IMR-90 (cell line): ENCODE data around the gene ADAMTS17. TPM values are rescaled to one million over a fixed set of nuclear protein-coding genes. Genes with fewer than 3 reads are reported as not detected.

ENCODE experiments used
- ATAC-seq: fragments of 200-7000 bp; cut with Tn5 transposase; 2 replicates; pipeline ENCODE4 v1.9.1; 2020; ENCODE audit warnings: low read depth, mild to moderate bottlenecking, moderate library complexity
- BruUV-seq: library from RNA; stranded (reverse); fragments of 400-500 nt; replicated peaks from 2 replicates; lab custom pipeline; 2021; lab: Mats Ljungman, UMichigan
- CTCF ChIA-PET: fragments of 300-600 bp; formaldehyde crosslinking; extraction: SDS; loops from one replicate; lab custom pipeline; 2021; ENCODE audit warnings: antibody characterized with exemption; lab: Yijun Ruan, JAX
- POLR2A ChIA-PET: fragments of 300-600 bp; sonication (Branson Sonifier 250); formaldehyde crosslinking; loops from one replicate; lab custom pipeline; 2022; ENCODE audit warnings: antibody characterized with exemption; ENCODE audit not compliant: unreplicated experiment; lab: Charles Lee
- DNase-seq: peaks from one replicate; pipeline ENCODE4 v3.0.0; 2013
- H2AFZ ChIP-seq: replicated peaks from 2 replicates; pipeline ENCODE3; 2013; ENCODE audit warnings: low read length, mild to moderate bottlenecking; ENCODE audit not compliant: poor library complexity
- H2AK5ac ChIP-seq: 2 replicates; pipeline ENCODE4 v1.6.1; 2013; ENCODE audit warnings: low read depth, low read length, inconsistent platforms
- H2AK9ac ChIP-seq: replicated peaks from 2 replicates; pipeline ENCODE3; 2013; ENCODE audit warnings: mild to moderate bottlenecking, low read depth, low read length, moderate library complexity; ENCODE audit not compliant: poor library complexity
- H2BK120ac ChIP-seq: 2 replicates; pipeline ENCODE4 v1.6.1; 2013; ENCODE audit warnings: low read depth, low read length, inconsistent platforms
- H2BK15ac ChIP-seq: 3 replicates; pipeline ENCODE4 v1.6.1; 2013; ENCODE audit warnings: low read depth, low read length, inconsistent platforms
- H2BK20ac ChIP-seq: 2 replicates; pipeline ENCODE4 v1.6.1; 2013; ENCODE audit warnings: low read depth, mild to moderate bottlenecking, inconsistent platforms, low read length, moderate library complexity
- H2BK5ac ChIP-seq: 2 replicates; pipeline ENCODE4 v1.6.1; 2013; ENCODE audit warnings: mild to moderate bottlenecking, low read depth, low read length, inconsistent platforms; ENCODE audit not compliant: poor library complexity, severe bottlenecking
- H3K14ac ChIP-seq: replicated peaks from 2 replicates; pipeline ENCODE4 v1.6.1; 2013; ENCODE audit warnings: low read depth, low read length, inconsistent platforms
- H3K18ac ChIP-seq: 2 replicates; pipeline ENCODE4 v1.6.1; 2013; ENCODE audit warnings: low read depth, low read length, control low read depth
- H3K23ac ChIP-seq: 2 replicates; pipeline ENCODE4 v1.6.1; 2013; ENCODE audit warnings: low read depth, low read length, inconsistent platforms
- H3K27ac ChIP-seq: 2 replicates; pipeline ENCODE4 v1.5.1; 2013; ENCODE audit warnings: mild to moderate bottlenecking, control low read depth, low read length; ENCODE audit not compliant: insufficient read depth
- H3K27me3 ChIP-seq: 2 replicates; pipeline ENCODE4 v1.6.1; 2013; ENCODE audit warnings: low read length; ENCODE audit not compliant: control insufficient read depth, insufficient read depth
- H3K36me3 ChIP-seq: 2 replicates; pipeline ENCODE4 v1.6.1; 2013; ENCODE audit warnings: low read length, mixed read lengths; ENCODE audit not compliant: control insufficient read depth, insufficient read depth
- H3K4ac ChIP-seq: 2 replicates; pipeline ENCODE4 v1.6.1; 2013; ENCODE audit warnings: low read depth, low read length, inconsistent platforms
- H3K4me1 ChIP-seq: 2 replicates; pipeline ENCODE4 v1.6.1; 2013; ENCODE audit warnings: low read length, mixed read lengths; ENCODE audit not compliant: control insufficient read depth, insufficient read depth
- H3K4me2 ChIP-seq: 2 replicates; pipeline ENCODE4 v1.6.1; 2013; ENCODE audit warnings: low read depth, mild to moderate bottlenecking, control low read depth, low read length, moderate library complexity
- H3K4me3 ChIP-seq: 2 replicates; pipeline ENCODE4 v1.5.1; 2013; ENCODE audit warnings: low read depth, mild to moderate bottlenecking, control low read depth, low read length, moderate library complexity; ENCODE audit not compliant: insufficient read depth
- H3K56ac ChIP-seq: 2 replicates; pipeline ENCODE4 v1.6.1; 2013; ENCODE audit warnings: low read length, inconsistent platforms; ENCODE audit not compliant: insufficient read depth; ENCODE audit errors: extremely low read depth
- H3K79me1 ChIP-seq, 2 experiments: 2 replicates each; pipeline ENCODE4 v1.6.1; 2013; ENCODE audit warnings: low read length in 2 of 2, inconsistent platforms in 1 of 2, low read depth in 1 of 2
- H3K9ac ChIP-seq: 2 replicates; pipeline ENCODE4 v1.6.1; 2013; ENCODE audit warnings: low read depth, low read length, control low read depth
- H3K9me1 ChIP-seq: 2 replicates; pipeline ENCODE4 v1.6.1; 2013; ENCODE audit warnings: low read length, inconsistent platforms; ENCODE audit not compliant: insufficient read depth
- H3K9me3 ChIP-seq: 2 replicates; pipeline ENCODE4 v1.6.1; 2013; ENCODE audit warnings: low read length; ENCODE audit not compliant: control insufficient read depth, insufficient read depth
- H4K20me1 ChIP-seq: 2 replicates; pipeline ENCODE4 v1.6.1; 2013; ENCODE audit warnings: low read length, inconsistent platforms; ENCODE audit not compliant: insufficient read depth
- H4K5ac ChIP-seq: 2 replicates; pipeline ENCODE4 v1.6.1; 2013; ENCODE audit warnings: mild to moderate bottlenecking, low read depth, low read length, control low read depth
- H4K8ac ChIP-seq, 2 experiments: 2 replicates each; pipeline ENCODE4 v1.6.1; 2013; ENCODE audit warnings: low read depth in 2 of 2, low read length in 2 of 2, control low read depth in 1 of 2, inconsistent platforms in 1 of 2
- H4K91ac ChIP-seq: 2 replicates; pipeline ENCODE4 v1.6.1; 2013; ENCODE audit warnings: low read depth, low read length, inconsistent platforms; ENCODE audit not compliant: insufficient read depth
- BHLHE40 ChIP-seq: fragments of 150-350 bp; IDR thresholded peaks from 2 replicates; pipeline ENCODE4 v1.6.1; 2016; ENCODE audit warnings: mild to moderate bottlenecking, low read depth, low read length
- CHD1 ChIP-seq: IDR thresholded peaks from 2 replicates; pipeline ENCODE4 v1.6.1; 2012; ENCODE audit warnings: low read depth, low read length, improper control_type of control experiment
- RAD21 ChIP-seq: IDR thresholded peaks from 2 replicates; pipeline ENCODE4 v1.6.1; 2012; ENCODE audit warnings: low read length, improper control_type of control experiment
- RFX5 ChIP-seq: IDR thresholded peaks from 2 replicates; pipeline ENCODE4 v1.8.0; 2012; ENCODE audit warnings: low read depth, mild to moderate bottlenecking, low read length, moderate library complexity
- SMC3 ChIP-seq: fragments of 150-350 bp; IDR thresholded peaks from 2 replicates; pipeline ENCODE4 v1.6.1; 2016; ENCODE audit warnings: low read depth, mild to moderate bottlenecking, antibody characterized with exemption, low read length, moderate library complexity
- WGBS, 2 experiments: methylation state at CpG; one replicate each; pipeline versions ENCODE4 v1.1.5 to v1.1.7; 2013; ENCODE audit warnings: missing lambda C conversion rate in 2 of 2; ENCODE audit not compliant: insufficient read length in 1 of 2; ENCODE audit errors: extremely low coverage in 2 of 2; 5-methylcytosine and 5-hydroxymethylcytosine counted together
- dilution Hi-C: fragments of 300-500 bp; cut with HindIII; formaldehyde crosslinking; loops from one replicate; pipeline ENCODE4 v1.14.3; 2018; ENCODE audit warnings: low sequenced_read_pairs; ENCODE audit not compliant: unreplicated experiment
- in situ Hi-C: fragments of 300-500 bp; cut with MboI; formaldehyde crosslinking; loops from 3 replicates; pipeline ENCODE4 v1.14.3; 2019; ENCODE audit warnings: low sequenced_read_pairs, inconsistent platforms, mixed read lengths
- intact Hi-C: fragments of 100-400 bp; cut with micrococcal nuclease; formaldehyde crosslinking; loops from 2 replicates; pipeline ENCODE4 v1.10.0; 2022
- polyA plus RNA-seq, 3 experiments: library from polyadenylated mRNA; depleted of rRNA; stranded (reverse); fragments of >200 nt; gene quantifications; 2 replicates each; pipeline ENCODE4 v1.2.3, GENCODE V29; 2012; ENCODE audit warnings: low replicate concordance in 1 of 3
- total RNA-seq: library from RNA; depleted of rRNA; stranded (reverse); fragments of >200 nt; gene quantifications from 2 replicates; pipeline ENCODE4 v1.2.3, GENCODE V29; 2012

The ADAMTS17 gene
- total and polyA plus RNA-seq, 2 of the 4 experiments (the other 2 are of a cell fraction) = 0.03 TPM; not detected in 1

DNA sequence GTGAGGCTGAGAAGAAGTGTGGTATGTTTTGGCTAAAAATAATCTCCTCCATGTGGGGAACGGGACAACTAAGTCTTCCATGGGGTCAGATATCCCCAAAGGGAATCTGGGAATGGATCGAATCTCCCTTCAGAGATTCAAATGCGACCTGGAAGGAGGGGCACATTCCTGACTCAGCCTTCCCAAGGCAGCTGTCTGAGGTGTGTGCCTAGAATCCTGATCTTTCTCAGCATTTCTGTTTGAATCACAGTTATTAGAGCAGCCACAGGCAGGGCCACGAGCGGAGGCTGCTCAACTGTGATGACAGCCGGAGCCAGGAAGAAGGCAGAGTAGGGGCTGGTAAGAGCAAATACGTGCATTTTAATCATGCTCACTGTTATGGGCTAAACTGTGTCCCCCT is 135.1 kb downstream of the ADAMTS17 start:
- H3K23ac ChIP-seq = no peak overlapping the region
- POLR2A ChIA-PET = no interaction called here
- H3K9me1 ChIP-seq = no peaks in the 10 kb centered on the region
- H3K27ac ChIP-seq = no peak overlapping the region
- no peak overlapping the region for H3K4ac ChIP-seq
- H4K5ac ChIP-seq = no peak overlapping the region
- no peaks in the 10 kb centered on the region for H3K4me1 ChIP-seq
- no peak overlapping the region for H2AFZ ChIP-seq
- dilution Hi-C loops (no loop called here), intact Hi-C loops (no loop called here), in situ Hi-C loops (no loop called here)
- H3K4me2 ChIP-seq = no peak overlapping the region
- no peaks in the 10 kb centered on the region for H3K79me1 ChIP-seq
- no peak overlapping the region for H3K18ac ChIP-seq
- no peak overlapping the region for H2AK9ac ChIP-seq
- H4K8ac ChIP-seq = no peak overlapping the region
- ATAC-seq (no peak), DNase-seq (no peak)
- no peak overlapping the region for H3K14ac ChIP-seq
- no peak overlapping the region for H2BK120ac ChIP-seq
- H4K20me1 ChIP-seq = no peaks in the 10 kb centered on the region
- H4K91ac ChIP-seq = no peak overlapping the region
- no peak overlapping the region for H2BK20ac ChIP-seq
- H3K27me3 ChIP-seq = no peaks in the 10 kb centered on the region
- no TSS peak for BruUV-seq
- 20% methylated on average over 2 of the region's 7 CpGs; no CpG with 5 or more reads in 1 of the 2 experiments for WGBS, 2 experiments
- H3K36me3 ChIP-seq = no peaks in the 10 kb centered on the region
- H2BK5ac ChIP-seq = no peak overlapping the region
- H3K9ac ChIP-seq = no peak overlapping the region
- no peak overlapping the region for H2AK5ac ChIP-seq
- H3K56ac ChIP-seq = no peak overlapping the region
- H3K9me3 ChIP-seq = peaks cover 39% of the 10 kb centered on the region
- no peak overlapping the region for H2BK15ac ChIP-seq
- CTCF ChIA-PET = no interaction called here
- H3K4me3 ChIP-seq = no peak overlapping the region
- TF ChIP-seq RAD21 (no peak), CHD1 (no peak), SMC3 (no peak), RFX5 (no peak), BHLHE40 (no peak)
